GM21526 (cell line): Measurements from ENCODE around the gene LPP.
A peak's percentile ranks its signal among the peaks of the same experiment; 100 is the strongest.

Experiments
- ATAC-seq: cut with Tn5 transposase; IDR thresholded peaks from one replicate; pipeline ENCODE4 v1.9.1; 2021; ENCODE audit warnings: moderate library complexity; ENCODE audit not compliant: unreplicated experiment, low FRiP score

The LPP gene

GRCh38 chr3:188292827-188293226 lies 138.9 kb downstream of the LPP start:
- no peak for ATAC-seq

DNA sequence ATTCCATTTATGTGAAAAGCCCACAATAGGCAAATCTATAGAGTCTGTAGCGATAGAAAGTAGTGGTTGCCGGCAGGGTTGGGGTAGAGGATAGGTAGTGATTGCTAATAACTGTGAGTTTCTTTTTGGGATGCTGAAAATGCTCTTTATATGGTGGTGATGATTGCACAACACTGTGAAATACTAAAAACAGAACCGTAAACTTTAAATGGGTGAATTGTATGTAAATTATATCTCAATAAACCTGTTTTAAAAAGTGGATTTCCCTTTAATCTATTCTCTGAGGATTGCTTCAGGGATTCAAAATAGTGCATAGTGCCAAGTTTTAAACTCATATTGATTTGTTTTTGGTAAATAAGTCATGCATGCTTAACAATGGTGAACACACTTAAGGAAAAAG lies 140.2 kb downstream of the LPP start:
- ATAC-seq = no peak

- ATAC-seq = no peak
These were observed 141.0 kb downstream of the LPP start for GRCh38 chr3:188294823-188295487.

DNA sequence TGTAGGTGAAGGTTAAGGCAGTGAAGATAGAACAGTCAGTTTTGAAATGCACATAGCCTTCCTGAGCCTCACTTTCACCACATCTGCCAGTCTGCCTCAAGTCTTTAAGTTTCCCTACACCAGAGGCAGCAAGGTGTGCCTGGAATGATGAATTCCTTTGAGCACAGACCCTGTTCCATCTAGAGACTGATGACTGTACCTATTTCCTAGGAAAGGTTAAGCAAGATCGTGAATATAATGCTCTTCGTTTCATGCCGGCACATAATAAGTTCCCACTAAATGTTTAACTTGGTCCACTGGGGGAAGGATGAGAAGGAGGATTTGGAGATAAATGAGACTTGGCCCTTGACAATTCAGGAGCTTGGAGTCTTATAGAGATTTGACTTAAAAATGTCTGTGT lies 141.9 kb downstream of the LPP start:
- ATAC-seq = no peak

GRCh38 chr3:188296761-188297612 lies 143.0 kb downstream of the LPP start:
- no peak for ATAC-seq

- ATAC-seq = no peak
These were observed 144.6 kb downstream of the LPP start for GRCh38 chr3:188298585-188298984.

GRCh38 chr3:188299068-188299467 lies 145.1 kb downstream of the LPP start:
- ATAC-seq = no peak

GRCh38 chr3:188299708-188300107 lies 145.8 kb downstream of the LPP start:
- no peak for ATAC-seq

- no peak for ATAC-seq
These were observed 147.2 kb downstream of the LPP start for GRCh38 chr3:188301147-188301546.

GRCh38 chr3:188303286-188303799 lies 149.4 kb downstream of the LPP start:
- no peak for ATAC-seq

DNA sequence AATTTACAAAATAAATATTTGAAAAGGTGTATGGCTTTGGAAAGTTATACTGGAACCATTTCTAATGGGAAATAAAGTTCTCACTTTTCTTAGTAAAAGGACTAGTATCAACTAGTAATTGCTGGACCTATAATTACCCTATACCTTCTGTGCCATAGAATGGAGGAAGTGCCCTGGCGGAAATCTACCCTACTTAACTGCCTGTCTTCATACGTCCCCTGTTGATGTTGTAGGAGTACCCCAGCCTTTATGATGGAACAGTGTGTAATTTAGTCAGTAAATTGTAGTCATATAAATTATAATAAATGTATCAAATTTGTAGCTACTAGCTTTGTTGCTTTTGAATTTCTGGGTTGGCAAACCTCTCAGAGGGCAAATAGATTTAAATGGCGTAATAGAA lies 149.9 kb downstream of the LPP start:
- no peak for ATAC-seq

- ATAC-seq = no peak
These were observed 150.5 kb downstream of the LPP start for GRCh38 chr3:188304501-188304900.

GRCh38 chr3:188305220-188305619 lies 151.3 kb downstream of the LPP start:
- no peak for ATAC-seq

GRCh38 chr3:188306435-188307005 lies 152.6 kb downstream of the LPP start:
- no peak for ATAC-seq

- peak; percentile 97 for ATAC-seq
These were observed 155.7 kb downstream of the LPP start for GRCh38 chr3:188309437-188310269.

DNA sequence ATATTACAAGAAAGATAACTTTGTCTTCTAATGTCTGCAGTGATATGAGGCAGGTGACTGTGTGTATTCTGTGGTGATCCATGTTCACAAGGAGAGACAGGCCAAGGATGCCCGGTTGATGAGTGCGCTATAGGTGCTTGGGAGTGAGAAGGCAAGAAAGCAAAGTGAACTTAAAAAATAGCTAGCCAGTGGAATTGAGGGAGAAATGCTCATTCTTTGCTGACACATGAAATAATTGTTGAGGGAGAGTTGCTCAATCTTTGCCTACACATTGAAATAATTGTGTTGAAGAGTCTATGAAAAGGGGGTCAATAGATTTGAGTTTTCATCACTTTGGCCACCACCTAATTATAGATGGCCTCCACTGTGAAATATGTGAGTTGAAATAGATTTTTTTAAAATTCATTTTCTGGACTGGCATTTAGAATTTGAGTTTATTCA lies 156.3 kb downstream of the LPP start:
- ATAC-seq = no peak

DNA sequence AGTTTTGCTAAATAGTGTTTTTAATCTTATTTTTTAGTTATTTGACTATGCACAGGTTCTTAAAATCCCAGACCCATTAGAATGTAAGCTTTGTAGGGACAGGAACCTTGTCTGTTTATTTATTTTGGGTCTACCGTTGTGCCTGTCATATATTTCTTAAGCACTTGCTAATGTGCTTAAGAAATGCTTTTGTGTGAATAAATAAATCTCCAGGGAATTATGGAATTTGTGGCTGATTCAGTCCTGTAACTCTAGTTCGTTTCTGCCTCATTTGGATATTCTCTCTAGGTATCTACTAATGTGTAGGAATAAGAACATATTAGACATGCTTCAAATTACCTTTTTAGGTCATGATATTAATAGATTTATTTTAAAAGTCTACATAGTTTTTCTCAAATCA lies 161.6 kb downstream of the LPP start:
- no peak for ATAC-seq

DNA sequence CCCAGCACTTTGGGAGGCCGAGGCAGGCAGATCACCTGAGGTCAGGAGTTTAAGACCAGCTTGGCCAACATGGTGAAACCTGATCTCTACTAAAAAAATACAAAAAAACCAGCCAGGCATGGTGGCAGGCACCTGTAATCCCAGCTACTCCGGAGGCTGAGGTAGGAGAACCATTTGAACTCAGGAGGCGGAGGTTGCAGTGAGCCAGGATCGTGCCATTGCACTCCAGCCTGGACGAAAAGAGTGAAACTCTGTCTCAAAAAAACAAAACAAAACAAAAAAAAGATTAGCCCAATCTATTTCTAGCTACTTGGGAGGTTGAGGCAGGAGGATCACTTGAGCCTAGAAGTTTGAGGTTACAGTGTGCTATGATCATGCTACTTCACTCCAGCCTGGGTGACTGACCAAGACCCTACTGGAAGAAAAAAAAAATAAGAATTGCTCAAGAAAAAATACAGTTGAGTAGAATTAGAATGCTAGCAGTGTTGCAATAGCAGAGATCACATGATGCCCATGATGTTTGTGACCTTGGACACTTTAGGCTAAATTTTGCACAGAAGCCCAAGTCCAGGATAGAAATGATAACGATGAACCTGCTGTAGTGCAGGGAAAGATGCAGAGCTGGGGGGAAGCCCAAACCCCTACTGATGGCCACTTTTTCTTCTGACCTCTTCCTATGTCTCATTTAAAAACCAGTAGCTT lies 162.2 kb downstream of the LPP start:
- ATAC-seq = no peak

DNA sequence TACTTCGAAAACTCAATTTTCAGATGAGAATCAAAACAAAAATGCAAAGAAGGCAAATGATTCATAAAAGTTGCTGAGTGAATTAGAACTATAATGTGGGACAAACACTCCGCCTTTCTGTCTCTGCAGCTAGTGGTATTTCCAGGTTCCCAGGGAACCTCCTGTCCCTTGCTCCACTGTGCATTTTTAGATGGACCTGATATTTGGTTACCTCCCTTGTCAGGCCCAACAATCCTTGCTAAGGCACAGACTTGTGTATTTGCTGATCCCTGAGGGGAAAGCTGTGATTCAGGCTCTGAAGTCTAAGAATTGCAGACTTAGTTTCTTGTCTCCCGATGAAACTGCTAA lies 162.7 kb downstream of the LPP start:
- ATAC-seq = no peak

- no peak for ATAC-seq
These were observed 165.6 kb downstream of the LPP start for GRCh38 chr3:188319569-188319968.
